Thyroid gland (tissue), 4 donors: ENCODE results near the gene SMCHD1.

Source experiments
- CTCF ChIP-seq, 6 experiments: fragments of 200-600 bp in 3 of 6; fragments of 450-650 bp in 3 of 6; sonication (generic) in 3 of 6; IDR thresholded peaks; one replicate each; pipeline ENCODE4 v1.5.1; 2016 to 2019; ENCODE audit warnings: antibody characterized with exemption in 6 of 6, mild to moderate bottlenecking in 2 of 6, inconsistent platforms in 1 of 6, moderate library complexity in 1 of 6
- POLR2A ChIP-seq, 2 donors: fragments of 450-650 bp; IDR thresholded peaks; one replicate each; pipeline ENCODE4 v1.6.1; 2017; ENCODE audit warnings: antibody characterized with exemption in 2 of 2, mild to moderate bottlenecking in 2 of 2, moderate library complexity in 1 of 2

GRCh38 chr18:2651981-2652380, 3.5 kb upstream of the SMCHD1 start:
- TF ChIP-seq CTCF (IDR thresholded peaks at IDR 0.05) (no peak), POLR2A (IDR thresholded peaks at IDR 0.05) (no peak)
